PC-9 (cell line): ENCODE data around the gene KRT31. TPM values are rescaled to one million over a fixed set of nuclear protein-coding genes. Genes with fewer than 3 reads are reported as not detected.
"Not testable (repeated sequence)": the region's sequence is repeated elsewhere in the genome, so short reads cannot be mapped to it uniquely, and the experiment has no call there.

Source experiments
- BruUV-seq: library from RNA; stranded (reverse); fragments of 400-500 nt; replicated peaks from 2 replicates; lab custom pipeline; 2021; lab: Mats Ljungman, UMichigan
- CTCF ChIA-PET: fragments of 300-600 bp; sonication (Branson Sonifier 250); formaldehyde crosslinking; loops from one replicate; lab custom pipeline; 2022; ENCODE audit warnings: antibody characterized with exemption; lab: Charles Lee
- POLR2A ChIA-PET: fragments of 300-600 bp; sonication (Branson Sonifier 250); formaldehyde crosslinking; loops from one replicate; lab custom pipeline; 2022; ENCODE audit warnings: antibody characterized with exemption; ENCODE audit not compliant: unreplicated experiment; lab: Charles Lee
- DNase-seq, 2 experiments: peaks; one replicate each; pipeline versions ENCODE4 v3.0.0 to v3.0.0-alpha.2; 2015 to 2022; ENCODE audit warnings: mixed read lengths in 1 of 2
- H2AFZ ChIP-seq: fragments of 200-600 bp; sonication (generic); 2 replicates; pipeline ENCODE4 v1.8.1; 2017; ENCODE audit warnings: antibody characterized with exemption
- H3F3A ChIP-seq: fragments of 200-600 bp; sonication (generic); 2 replicates; pipeline ENCODE4 v1.8.1; 2017; ENCODE audit warnings: antibody characterized with exemption, mild to moderate bottlenecking, low read depth; ENCODE audit not compliant: insufficient read depth
- H3K27ac ChIP-seq: fragments of 200-600 bp; sonication (generic); 2 replicates; pipeline ENCODE4 v1.6.1; 2016; ENCODE audit warnings: mixed run types
- H3K27me3 ChIP-seq: fragments of 200-600 bp; sonication (generic); 2 replicates; pipeline ENCODE4 v1.6.1; 2016; ENCODE audit warnings: low read depth, mixed run types; ENCODE audit not compliant: insufficient read depth
- H3K36me3 ChIP-seq: fragments of 200-600 bp; sonication (generic); 2 replicates; pipeline ENCODE4 v1.6.1; 2016; ENCODE audit warnings: low read depth, mixed run types
- H3K4me1 ChIP-seq: fragments of 200-600 bp; sonication (generic); replicated peaks from 2 replicates; pipeline ENCODE4 v1.6.1; 2016; ENCODE audit warnings: mixed run types; ENCODE audit not compliant: insufficient read depth
- H3K4me2 ChIP-seq: fragments of 200-600 bp; sonication (generic); 2 replicates; pipeline ENCODE4 v1.6.1; 2017; ENCODE audit warnings: mixed run types
- H3K4me3 ChIP-seq: fragments of 200-600 bp; sonication (generic); 2 replicates; pipeline ENCODE4 v1.6.1; 2016; ENCODE audit warnings: mixed run types
- H3K79me2 ChIP-seq: fragments of 200-600 bp; sonication (generic); 2 replicates; pipeline ENCODE4 v1.6.1; 2017; ENCODE audit warnings: low read depth, mixed run types
- H3K9me2 ChIP-seq: fragments of 200-600 bp; sonication (generic); 2 replicates; pipeline ENCODE4 v1.8.1; 2017; ENCODE audit warnings: mild to moderate bottlenecking; ENCODE audit not compliant: insufficient read depth
- H3K9me3 ChIP-seq: fragments of 200-600 bp; sonication (generic); 2 replicates; pipeline ENCODE4 v1.8.1; 2016; ENCODE audit warnings: low read depth; ENCODE audit not compliant: insufficient read depth
- H4K20me1 ChIP-seq: fragments of 200-600 bp; sonication (generic); 2 replicates; pipeline ENCODE4 v1.8.1; 2017; ENCODE audit not compliant: insufficient read depth
- EZH2 ChIP-seq: fragments of 200-600 bp; sonication (generic); IDR thresholded peaks from 2 replicates; pipeline ENCODE4 v1.8.0; 2017; ENCODE audit warnings: antibody characterized with exemption, low read depth
- intact Hi-C: fragments of 100-400 bp; cut with micrococcal nuclease; formaldehyde crosslinking; loops from one replicate; pipeline ENCODE4 v1.10.0; 2022; ENCODE audit not compliant: unreplicated experiment
- total RNA-seq: library from RNA; stranded (reverse); gene quantifications from 2 replicates; pipeline ENCODE4 v1.2.3, GENCODE V29; 2021
- TF ChIP-seq, protein P1 (sequence below): fragments of 200-600 bp; sonication (generic); conservative IDR thresholded peaks from 2 replicates; pipeline ENCODE4 v1.6.1; 2017; ENCODE audit warnings: mixed run types, antibody characterized with exemption, mild to moderate bottlenecking, moderate library complexity

KRT31 gene
- total RNA-seq, 1 experiment from 2014 or later, result not detected

DNA sequence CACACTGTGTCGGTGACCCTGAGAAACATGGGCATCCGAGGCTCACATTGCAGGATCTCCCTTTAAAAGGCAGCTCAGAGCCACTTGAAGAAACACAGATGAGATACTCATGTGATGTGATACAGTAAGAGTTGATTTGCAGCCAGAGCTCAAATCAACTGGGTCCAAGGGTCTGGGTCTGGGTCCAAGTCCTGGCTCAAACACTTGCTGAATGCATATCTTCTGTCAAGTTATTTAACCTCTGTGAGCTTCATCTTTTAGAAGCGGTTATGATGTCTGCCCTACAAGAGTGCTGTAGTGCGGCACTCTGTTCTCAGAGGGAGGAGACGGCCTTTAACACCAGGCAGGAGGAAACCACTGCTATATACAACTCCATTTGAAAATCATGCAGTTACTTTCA, 37.0 kb upstream of the KRT31 start:
- POLR2A ChIA-PET, result no interaction called here

DNA sequence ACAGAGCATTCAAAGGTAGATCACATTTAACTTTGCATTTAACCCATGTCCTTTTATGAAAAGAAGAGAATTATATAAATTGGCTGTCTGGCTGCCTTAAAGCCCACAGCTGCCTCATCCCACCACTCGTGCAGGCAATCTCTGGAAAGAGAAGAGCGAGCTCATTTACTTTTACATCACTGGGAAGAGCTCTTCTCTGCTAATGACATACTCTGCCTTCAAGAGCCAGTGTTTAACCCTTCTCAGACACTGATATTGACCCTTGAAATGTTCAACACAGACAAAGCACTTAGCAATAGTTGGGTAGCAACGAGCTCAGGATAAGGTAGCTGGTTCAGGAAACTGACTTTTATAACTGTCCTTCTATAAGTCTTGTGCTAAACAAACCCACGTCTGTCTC, 36.6 kb upstream of the KRT31 start:
- POLR2A ChIA-PET, result no interaction called here
- no peak overlapping the region for H3K4me3 ChIP-seq
- no peak overlapping the region for H3K27ac ChIP-seq
- no peaks in the 10 kb centered on the region for H3K9me2 ChIP-seq
- intact Hi-C loops, result no loop called here
- TF ChIP-seq, protein P1, sequence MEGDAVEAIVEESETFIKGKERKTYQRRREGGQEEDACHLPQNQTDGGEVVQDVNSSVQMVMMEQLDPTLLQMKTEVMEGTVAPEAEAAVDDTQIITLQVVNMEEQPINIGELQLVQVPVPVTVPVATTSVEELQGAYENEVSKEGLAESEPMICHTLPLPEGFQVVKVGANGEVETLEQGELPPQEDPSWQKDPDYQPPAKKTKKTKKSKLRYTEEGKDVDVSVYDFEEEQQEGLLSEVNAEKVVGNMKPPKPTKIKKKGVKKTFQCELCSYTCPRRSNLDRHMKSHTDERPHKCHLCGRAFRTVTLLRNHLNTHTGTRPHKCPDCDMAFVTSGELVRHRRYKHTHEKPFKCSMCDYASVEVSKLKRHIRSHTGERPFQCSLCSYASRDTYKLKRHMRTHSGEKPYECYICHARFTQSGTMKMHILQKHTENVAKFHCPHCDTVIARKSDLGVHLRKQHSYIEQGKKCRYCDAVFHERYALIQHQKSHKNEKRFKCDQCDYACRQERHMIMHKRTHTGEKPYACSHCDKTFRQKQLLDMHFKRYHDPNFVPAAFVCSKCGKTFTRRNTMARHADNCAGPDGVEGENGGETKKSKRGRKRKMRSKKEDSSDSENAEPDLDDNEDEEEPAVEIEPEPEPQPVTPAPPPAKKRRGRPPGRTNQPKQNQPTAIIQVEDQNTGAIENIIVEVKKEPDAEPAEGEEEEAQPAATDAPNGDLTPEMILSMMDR, result no peak
- no peak for TF ChIP-seq EZH2
- no peaks in the 10 kb centered on the region for H3K36me3 ChIP-seq
- no peak overlapping the region for H2AFZ ChIP-seq
- H3F3A ChIP-seq, result no peaks in the 10 kb centered on the region
- CTCF ChIA-PET, result interaction anchor here (0.6 kb wide), 1 partner anchor 1325 kb away, joined by 6 read pairs; no protein-coding TSS in a partner anchor
- no peak for DNase-seq
- H3K4me1 ChIP-seq, result 0 out of 2 replicates have a peak, but pooled peaks cover under 1% of the 10 kb centered on the region
- H3K4me2 ChIP-seq, result no peak overlapping the region
- no TSS peak for BruUV-seq
- H3K79me2 ChIP-seq, result no peaks in the 10 kb centered on the region
- H4K20me1 ChIP-seq, result no peaks in the 10 kb centered on the region
- H3K27me3 ChIP-seq, result no peaks in the 10 kb centered on the region
- H3K9me3 ChIP-seq, result no peaks in the 10 kb centered on the region

More for the DNA sequence above, 37.0 kb upstream of the KRT31 start:
- no peak overlapping the region for H3K4me2 ChIP-seq
- no peaks in the 10 kb centered on the region for H4K20me1 ChIP-seq
- TF ChIP-seq EZH2, result no peak
- 0 out of 2 replicates have a peak, but pooled peaks cover 5% of the 10 kb centered on the region for H3K4me1 ChIP-seq
- no peak overlapping the region for H2AFZ ChIP-seq
- no peak overlapping the region for H3K27ac ChIP-seq
- intact Hi-C loops, result no loop called here
- H3K79me2 ChIP-seq, result no peaks in the 10 kb centered on the region
- CTCF ChIA-PET, result interaction anchor here (0.6 kb wide), 1 partner anchor 517 kb away, joined by 3 read pairs; no protein-coding TSS in a partner anchor
- H3K9me3 ChIP-seq, result no peaks in the 10 kb centered on the region
- no peaks in the 10 kb centered on the region for H3K36me3 ChIP-seq
- no peaks in the 10 kb centered on the region for H3F3A ChIP-seq
- no peak overlapping the region for H3K4me3 ChIP-seq
- BruUV-seq, result no TSS peak
- H3K27me3 ChIP-seq, result no peaks in the 10 kb centered on the region
- no peak for DNase-seq
- no peaks in the 10 kb centered on the region for H3K9me2 ChIP-seq

DNA sequence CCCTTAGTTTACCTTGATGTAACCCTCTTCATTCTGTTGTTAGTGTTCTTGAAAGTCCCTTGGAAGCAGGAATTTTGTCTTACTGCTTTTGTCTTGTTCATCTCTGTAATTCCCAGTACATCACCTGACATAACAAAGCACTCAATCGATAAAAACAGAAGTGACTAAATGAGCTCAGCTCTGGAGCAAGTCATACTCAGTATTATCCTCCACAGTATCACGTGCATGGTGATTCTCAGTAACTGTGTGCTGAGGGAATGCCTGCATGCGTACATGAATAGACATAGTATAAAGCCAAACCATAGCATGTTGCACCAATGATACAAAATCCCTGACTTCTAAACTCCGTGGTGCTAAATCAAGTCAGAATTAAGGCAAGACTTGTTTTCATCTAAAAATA, 36.2 kb upstream of the KRT31 start:
- H3K4me3 ChIP-seq, result no peak overlapping the region
- H3K4me1 ChIP-seq, result 0 out of 2 replicates have a peak, but pooled peaks cover 4% of the 10 kb centered on the region
- H3K4me2 ChIP-seq, result no peak overlapping the region
- no peak overlapping the region for H3K27ac ChIP-seq
- H3K9me2 ChIP-seq, result no peaks in the 10 kb centered on the region
- H3F3A ChIP-seq, result no peaks in the 10 kb centered on the region
- H3K9me3 ChIP-seq, result no peaks in the 10 kb centered on the region
- POLR2A ChIA-PET, result no interaction called here
- BruUV-seq, result no TSS peak
- no peaks in the 10 kb centered on the region for H3K36me3 ChIP-seq
- no peak for DNase-seq
- H3K79me2 ChIP-seq, result no peaks in the 10 kb centered on the region
- CTCF ChIA-PET, result interaction anchor here (0.6 kb wide), 1 partner anchor 1326 kb away, joined by 6 read pairs; no protein-coding TSS in a partner anchor
- no peak overlapping the region for H2AFZ ChIP-seq
- H4K20me1 ChIP-seq, result no peaks in the 10 kb centered on the region
- intact Hi-C loops, result no loop called here
- H3K27me3 ChIP-seq, result no peaks in the 10 kb centered on the region
- TF ChIP-seq, protein P1, result no peak
- TF ChIP-seq EZH2, result no peak

DNA sequence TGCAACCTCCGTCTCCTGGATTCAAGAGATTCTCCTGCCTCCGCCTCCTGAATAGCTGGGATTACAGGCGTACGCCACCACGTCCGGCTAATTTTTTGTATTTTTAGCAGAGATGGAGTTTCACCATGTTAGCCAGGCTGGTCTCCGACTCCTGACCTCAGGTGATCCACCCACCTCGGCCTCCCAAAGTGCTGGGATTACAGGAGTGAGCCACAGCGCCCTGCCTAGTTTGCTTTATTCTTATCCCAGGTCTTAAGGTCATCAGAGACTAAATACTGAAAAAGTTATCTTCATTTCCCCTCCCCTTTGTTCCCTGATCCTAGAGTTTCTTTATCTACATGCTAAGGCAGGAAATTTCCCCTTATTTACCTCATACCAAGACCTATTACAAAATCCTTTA, 33.0 kb upstream of the KRT31 start:
- H4K20me1 ChIP-seq, H3K4me2 ChIP-seq, H3K36me3 ChIP-seq, DNase-seq, H3K9me3 ChIP-seq, H3K4me3 ChIP-seq, H3K27me3 ChIP-seq, H3K79me2 ChIP-seq, H3K9me2 ChIP-seq, H3K27ac ChIP-seq, BruUV-seq, CTCF ChIA-PET, intact Hi-C loops, H3F3A ChIP-seq, H3K4me1 ChIP-seq, H2AFZ ChIP-seq: not testable (repeated sequence)
- POLR2A ChIA-PET, result interaction anchor here (0.6 kb wide), 1 partner anchor 64 kb away, joined by 4 read pairs; no protein-coding TSS in a partner anchor
